Kidney (tissue), 14 donors: ENCODE data around the gene SOCS3. TPM values are rescaled to one million over a fixed set of nuclear protein-coding genes. Genes with fewer than 3 reads are reported as not detected.

Experiments
- DNase-seq, 5 donors: peaks; one replicate each; pipeline ENCODE4 v3.0.0-alpha.2; 2013 to 2020
- FAIRE-seq: peaks from 2 replicates; lab custom pipeline; 2012; peaks lifted over from hg19 to GRCh38; lab: Jason Lieb, UNC
- H3K27ac ChIP-seq, 2 donors: one replicate each; pipeline ENCODE4 v1.7.0; 2013; ENCODE audit warnings: low read depth in 2 of 2, low read length in 2 of 2, inconsistent platforms in 1 of 2
- H3K27me3 ChIP-seq: one replicate; pipeline ENCODE4 v1.7.1; 2013; ENCODE audit warnings: low read length, inconsistent platforms; ENCODE audit not compliant: control insufficient read depth, insufficient read depth
- H3K36me3 ChIP-seq, 3 donors: one replicate each; pipeline versions ENCODE4 v1.7.0 to v1.7.1; 2013; ENCODE audit warnings: low read length in 3 of 3, control low read depth in 1 of 3, inconsistent platforms in 1 of 3; ENCODE audit not compliant: insufficient read depth in 3 of 3, control insufficient read depth in 2 of 3
- H3K4me1 ChIP-seq, 3 donors: one replicate each; pipeline versions ENCODE4 v1.7.0 to v1.7.1; 2013; ENCODE audit warnings: low read length in 3 of 3, inconsistent platforms in 1 of 3, low read depth in 1 of 3; ENCODE audit not compliant: control insufficient read depth in 2 of 3, insufficient read depth in 2 of 3
- H3K4me3 ChIP-seq, 3 donors: one replicate each; pipeline versions ENCODE4 v1.7.0 to v1.8.1; 2013; ENCODE audit warnings: low read length in 3 of 3, control low read depth in 1 of 3, inconsistent platforms in 1 of 3
- H3K9ac ChIP-seq, 3 donors: one replicate each; pipeline versions ENCODE4 v1.7.0 to v1.7.1; 2013; ENCODE audit warnings: low read length in 3 of 3, control low read depth in 1 of 3, inconsistent platforms in 1 of 3
- H3K9me3 ChIP-seq, 3 donors: one replicate each; pipeline versions ENCODE4 v1.7.0 to v1.7.1; 2013; ENCODE audit warnings: low read length in 3 of 3, control low read depth in 1 of 3, inconsistent platforms in 1 of 3; ENCODE audit not compliant: control insufficient read depth in 2 of 3, insufficient read depth in 1 of 3
- CTCF ChIP-seq: IDR thresholded peaks from 3 replicates; pipeline ENCODE4 v1.5.1; 2012; ENCODE audit warnings: mild to moderate bottlenecking, moderate library complexity, borderline replicate concordance; ENCODE audit not compliant: insufficient read depth; ENCODE audit errors: extremely low read depth
- intact Hi-C: fragments of 100-400 bp; cut with DNase I; formaldehyde crosslinking; loops from one replicate; pipeline ENCODE4 v1.11.1; 2022
- polyA plus RNA-seq: library from polyadenylated mRNA; stranded (reverse); fragments of 350-450 nt; fragmentation: Illumina TruSeq; extraction: RNeasy Lipid Tissue Mini Kit (QIAGEN cat#74804); gene quantifications from one replicate; pipeline ENCODE4 v1.2.3, GENCODE V29; 2014; ENCODE audit warnings: low read depth, low replicate concordance; ENCODE audit not compliant: insufficient read depth
- total RNA-seq: library from RNA; stranded (reverse); fragmentation: NEBNext Ultra II Directional; extraction: Animal tissue kit (Norgen Biotek cat#: 25700); gene quantifications from one replicate; pipeline ENCODE4 v1.2.1, GENCODE V29; 2021
- donor health status: control.
- donor health status: control.
- donor health status: control.
- donor health status: control.
- donor health status: control.
- donor health status: DM: yes; HTN: yes; CAD: no.
- donor health status: Normal renal cell carcinoma (clear cell type).

The SOCS3 gene
- total and polyA plus RNA-seq, 2 donors from 2014 or later = 31.2 to 110 TPM

GRCh38 chr17:78364436-78365281, 4.8 kb upstream of the SOCS3 start:
- no peak overlapping the region for H3K27ac ChIP-seq
- DNase-seq = peak in 2 of 5 donors; percentile 39 to 69
- intact Hi-C loops = loop anchor here (5.0 kb wide), 1 partner anchor 53 kb away; no protein-coding TSS in a partner anchor

GRCh38 chr17:78362671-78363070, 2.8 kb upstream of the SOCS3 start:
- no peak for FAIRE-seq
- intact Hi-C loops = no loop called here
- no peak for TF ChIP-seq CTCF

More at GRCh38 chr17:78364436-78365281, 4.8 kb upstream of the SOCS3 start:
- H3K4me1 ChIP-seq = peaks cover 5 to 8% (median 7%) of the 10 kb centered on the region in 3 donors
- no peak overlapping the region for H3K9ac ChIP-seq
- H3K4me3 ChIP-seq = no peak overlapping the region
- no peaks in the 10 kb centered on the region for H3K27me3 ChIP-seq
- FAIRE-seq = no peak
- TF ChIP-seq CTCF = no peak
- H3K36me3 ChIP-seq = no peaks in the 10 kb centered on the region
- no peaks in the 10 kb centered on the region for H3K9me3 ChIP-seq

GRCh38 chr17:78362232-78362631, 2.4 kb upstream of the SOCS3 start:
- Histone ChIP-seq H3K4me1 (peaks cover 4 to 16% (median 9%) of the 10 kb centered on the region in 3 donors), H3K4me3 (no peak overlapping the region), H3K27me3 (no peaks in the 10 kb centered on the region), H3K9me3 (no peaks in the 10 kb centered on the region), H3K9ac (no peak overlapping the region), H3K27ac (no peak overlapping the region), H3K36me3 (peaks cover 0 to 9% (median 3%) of the 10 kb centered on the region in 3 donors)
- intact Hi-C loops = no loop called here
- TF ChIP-seq CTCF = no peak
- FAIRE-seq (no peak), DNase-seq (no peak)

More at GRCh38 chr17:78362671-78363070, 2.8 kb upstream of the SOCS3 start:
- no peaks in the 10 kb centered on the region for H3K9me3 ChIP-seq
- peak in 1 of 5 donors; percentile 15 for DNase-seq
- H3K27me3 ChIP-seq = no peaks in the 10 kb centered on the region
- H3K4me1 ChIP-seq = peaks cover 5 to 13% (median 7%) of the 10 kb centered on the region in 3 donors
- H3K4me3 ChIP-seq = no peak overlapping the region
- H3K36me3 ChIP-seq = peaks cover 0 to 5% (median 3%) of the 10 kb centered on the region in 3 donors
- no peak overlapping the region for H3K9ac ChIP-seq
- no peak overlapping the region for H3K27ac ChIP-seq
